NCI-H187 treated with DMSO at 0.1 percent for 48 hours (cell line): ENCODE data around the gene NECAB2.

Experiments used
- DNase-seq: peaks from one replicate; lab custom pipeline; 2025; lab: John Stamatoyannopoulos, UW

NECAB2 gene

DNA sequence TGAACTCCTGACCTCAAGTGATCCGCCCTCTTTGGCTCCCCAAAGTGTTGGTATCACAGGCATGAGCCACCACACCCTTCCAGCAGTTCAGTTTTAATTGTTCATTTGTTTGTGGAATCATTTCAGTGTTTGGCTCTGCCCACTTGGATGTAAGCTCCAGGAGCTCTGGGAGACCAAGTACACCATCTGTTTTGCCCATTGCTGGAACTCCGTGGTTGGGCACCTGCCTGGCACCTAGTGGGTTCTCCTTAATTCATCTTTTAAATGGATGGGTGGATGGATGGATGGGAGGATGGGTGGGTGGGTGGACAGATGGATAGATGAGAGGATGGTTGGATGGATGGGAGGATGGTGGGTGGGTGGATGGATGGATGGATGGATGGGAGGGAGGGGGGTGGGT is 953 bp upstream of the NECAB2 start:
- DNase-seq: no peak

DNA sequence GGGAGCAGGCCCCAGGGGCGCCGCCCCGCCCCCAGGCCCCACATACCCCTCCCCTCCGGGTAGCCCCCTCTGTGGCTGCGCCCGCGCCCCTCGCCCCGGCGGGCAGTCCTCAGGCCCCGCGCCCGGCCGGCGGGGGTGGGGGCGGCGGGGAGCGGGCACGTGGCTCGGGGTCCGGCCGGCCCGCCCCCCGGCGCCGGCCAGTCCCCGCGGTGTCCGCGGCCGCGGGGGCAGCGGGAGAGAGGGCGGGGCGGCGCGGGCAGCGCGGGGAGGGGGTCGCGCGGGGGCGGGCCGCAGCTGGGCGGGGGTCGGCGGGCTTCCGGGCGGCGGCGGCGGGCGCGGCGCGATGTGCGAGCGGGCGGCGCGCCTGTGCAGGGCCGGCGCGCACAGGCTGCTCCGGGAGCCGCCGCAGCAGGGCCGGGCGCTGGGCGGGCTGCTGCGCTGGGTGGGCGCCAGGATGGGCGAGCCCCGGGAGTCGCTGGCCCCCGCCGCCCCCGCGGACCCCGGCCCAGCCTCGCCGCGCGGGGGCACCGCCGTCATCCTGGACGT is 335 bp downstream of the NECAB2 start:
- no peak for DNase-seq

DNA sequence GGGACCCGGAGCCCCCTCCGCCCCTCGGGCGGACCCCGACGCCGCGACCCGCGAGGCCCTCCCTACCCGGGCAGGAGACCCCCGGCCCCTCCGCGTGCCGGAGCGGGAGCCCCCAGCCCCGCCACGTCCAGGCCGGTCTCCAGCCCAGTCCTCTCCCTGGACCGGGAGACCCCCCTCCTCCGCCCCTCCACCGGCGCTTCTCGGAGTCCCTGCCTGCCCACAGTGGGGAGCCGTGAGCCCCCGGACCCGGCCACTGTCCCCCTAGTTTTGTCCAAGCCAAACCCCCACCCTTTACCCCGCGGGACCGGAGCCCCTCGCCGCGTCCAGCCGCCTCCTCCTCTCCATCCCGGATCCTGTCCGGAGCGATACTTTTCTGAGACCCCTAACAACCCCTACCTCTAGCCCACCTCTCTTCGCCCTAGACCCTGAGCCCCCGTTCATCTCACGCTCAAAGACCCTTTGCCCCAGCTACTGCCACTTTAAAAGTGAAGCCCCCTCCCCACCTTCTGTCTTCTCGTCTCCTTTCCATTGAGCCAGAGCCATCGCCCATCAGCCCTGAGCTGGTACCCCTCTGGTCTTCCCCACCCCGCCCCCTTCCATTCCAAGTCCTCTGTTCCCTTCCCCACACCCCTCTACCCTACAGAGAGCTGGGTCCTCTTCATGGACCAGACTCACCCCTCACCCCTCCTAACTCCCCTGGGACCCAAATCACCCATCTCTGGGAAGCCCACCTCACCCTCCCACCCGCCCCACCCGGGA is 1.0 kb downstream of the NECAB2 start:
- DNase-seq: no peak

DNA sequence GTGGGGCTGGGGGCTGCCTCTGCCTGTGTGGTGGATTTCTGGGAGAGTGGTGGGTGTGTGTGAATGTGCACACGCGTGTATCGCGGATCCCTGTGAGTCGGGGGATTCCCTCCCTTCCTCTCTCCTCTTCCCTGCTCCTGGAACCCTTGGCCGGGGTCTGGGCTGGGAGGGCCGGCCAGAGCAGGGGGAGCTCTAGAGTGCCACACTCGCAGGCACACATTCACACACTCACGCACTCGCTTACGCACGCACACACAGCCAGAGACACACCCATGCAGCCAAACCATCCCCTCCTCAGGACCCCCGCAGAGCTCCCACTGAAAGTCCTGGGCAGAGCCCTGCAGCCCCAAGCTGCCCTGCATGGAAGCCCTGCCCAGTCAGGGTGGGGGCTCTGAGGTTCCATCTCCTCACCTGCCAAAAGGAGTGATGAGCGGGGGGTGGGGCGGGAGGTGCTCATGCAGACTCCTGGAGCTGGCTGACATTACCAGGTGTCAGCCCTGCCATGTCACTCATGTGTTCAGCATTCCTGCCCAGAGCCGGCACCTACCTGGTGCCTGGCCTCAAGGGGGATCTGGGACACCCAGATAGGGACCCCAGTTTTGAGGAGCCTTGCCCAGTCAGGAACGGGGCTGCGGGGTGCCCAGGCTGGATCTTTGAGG is 1.9 kb downstream of the NECAB2 start:
- no peak for DNase-seq

DNA sequence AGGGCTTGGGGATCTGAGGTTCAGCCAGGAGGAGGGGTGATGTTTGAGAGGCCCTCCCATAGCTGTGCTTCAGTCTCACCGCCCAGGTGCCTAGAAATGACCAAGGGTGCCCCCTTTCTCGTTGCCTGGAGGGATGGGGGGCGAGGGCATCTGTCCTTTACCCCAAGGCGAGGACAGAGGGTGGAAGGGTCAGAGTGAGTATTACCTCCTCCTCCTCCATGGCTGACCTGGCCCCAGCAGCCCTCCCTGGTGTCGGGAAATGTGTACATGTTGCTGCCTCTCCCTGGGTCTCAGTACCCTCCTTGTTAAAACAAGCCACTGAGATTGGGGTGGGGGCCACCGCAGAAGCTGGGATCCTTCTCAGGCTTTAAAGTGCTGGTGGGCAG is 2.4 kb downstream of the NECAB2 start:
- no peak for DNase-seq

DNA sequence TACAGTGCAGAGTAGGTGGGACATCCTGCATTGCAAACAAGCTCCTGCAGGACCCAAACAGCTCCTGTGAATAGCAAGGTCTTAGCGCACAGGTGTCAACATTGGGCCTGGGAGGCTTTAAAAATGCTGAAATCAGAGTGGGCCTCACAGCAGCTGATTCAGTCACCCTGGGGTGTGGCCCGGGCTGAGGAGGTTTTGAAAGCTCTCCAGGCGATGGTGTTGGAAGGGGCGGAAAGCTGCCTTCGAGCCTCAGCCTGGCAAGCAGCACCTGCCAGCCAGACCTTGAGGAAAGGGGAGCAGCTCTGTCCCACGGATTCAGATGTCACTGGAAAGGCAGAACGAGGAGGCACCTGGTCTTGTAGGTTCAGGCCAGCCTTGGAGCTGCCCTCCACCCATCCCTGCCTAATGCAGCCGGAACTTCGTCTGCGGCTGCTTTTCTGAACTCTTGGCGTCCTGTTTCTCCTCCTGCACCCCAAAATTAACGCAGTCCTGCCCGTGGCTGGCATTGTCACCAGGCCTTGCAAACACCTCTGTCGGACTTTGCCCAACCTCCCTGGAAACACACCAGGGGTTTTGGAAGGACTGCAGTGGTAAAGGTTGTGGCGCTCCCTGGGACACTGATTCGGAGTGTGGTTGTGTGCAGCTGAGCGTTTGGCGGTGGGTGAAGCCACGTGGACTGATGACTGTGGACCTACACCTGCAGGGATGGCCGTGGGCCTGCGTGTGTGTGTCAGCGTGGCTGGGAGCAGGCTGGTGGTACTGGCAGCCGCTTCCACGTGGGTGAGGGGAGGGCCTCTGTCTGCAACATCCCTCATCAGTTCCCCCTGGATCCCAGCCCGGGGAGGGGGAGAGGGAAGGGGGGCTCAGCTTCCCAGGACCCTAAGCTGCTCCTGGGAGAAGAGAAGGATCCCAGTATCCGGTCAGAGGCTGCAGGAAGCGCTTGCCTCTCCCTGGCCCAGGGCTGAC is 3.4 kb downstream of the NECAB2 start:
- DNase-seq: no peak

DNA sequence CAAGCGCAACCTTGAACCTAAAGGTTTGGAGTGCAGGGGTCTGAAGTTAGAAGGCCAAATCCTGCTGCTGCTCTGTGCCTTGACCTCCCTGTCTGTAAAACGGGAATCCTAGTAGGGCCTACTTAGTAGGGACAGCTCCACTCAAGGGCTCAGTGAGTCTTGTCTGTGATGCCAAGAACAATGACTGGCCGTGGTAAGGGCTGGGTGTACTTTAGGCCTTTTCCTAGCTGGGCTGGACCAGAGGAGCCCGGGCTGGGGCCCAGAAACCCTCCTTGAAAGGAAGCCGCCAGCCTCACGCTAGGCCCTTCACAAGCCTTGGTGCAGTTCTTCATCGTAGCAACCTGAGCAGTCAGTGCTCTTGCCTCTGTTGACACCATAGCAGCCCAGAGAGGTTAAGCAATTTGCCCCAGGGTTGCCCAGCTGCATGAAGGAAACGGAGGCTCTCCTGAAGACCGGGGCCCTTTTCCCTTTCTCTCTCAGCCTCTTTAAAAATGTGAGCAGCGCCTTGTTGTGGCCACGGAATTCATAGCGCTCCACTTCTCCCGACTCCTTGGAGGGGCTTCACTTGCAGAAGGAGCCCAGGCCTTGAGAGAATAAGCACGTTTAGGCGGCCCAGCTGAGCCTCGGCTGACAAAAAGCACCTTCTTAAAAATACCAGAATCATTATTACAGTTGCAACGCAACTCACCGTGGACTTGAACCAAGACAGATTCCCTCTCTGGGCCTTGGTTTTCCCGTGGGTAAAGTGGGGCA is 4.4 kb downstream of the NECAB2 start:
- DNase-seq: no peak

DNA sequence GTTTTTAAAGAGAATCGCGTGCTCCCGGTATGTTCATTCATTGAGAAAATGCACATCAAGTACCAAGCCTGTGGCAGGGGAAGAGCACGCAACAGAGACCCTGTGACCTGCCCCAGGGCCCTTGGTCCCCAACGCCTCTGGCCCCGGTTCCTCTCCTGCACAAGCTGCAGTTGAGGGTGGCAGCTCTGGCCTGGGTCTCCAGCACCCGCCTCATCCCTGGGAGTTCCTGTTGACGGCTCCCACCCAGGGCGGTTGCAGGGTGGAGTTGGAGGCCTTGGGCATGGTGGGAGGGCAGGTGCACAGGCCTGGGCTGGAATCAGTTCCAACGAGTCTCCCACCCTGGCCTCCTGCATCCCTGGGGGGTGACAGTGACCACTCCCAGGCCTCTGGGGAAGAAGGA is 5.0 kb downstream of the NECAB2 start:
- DNase-seq: no peak

DNA sequence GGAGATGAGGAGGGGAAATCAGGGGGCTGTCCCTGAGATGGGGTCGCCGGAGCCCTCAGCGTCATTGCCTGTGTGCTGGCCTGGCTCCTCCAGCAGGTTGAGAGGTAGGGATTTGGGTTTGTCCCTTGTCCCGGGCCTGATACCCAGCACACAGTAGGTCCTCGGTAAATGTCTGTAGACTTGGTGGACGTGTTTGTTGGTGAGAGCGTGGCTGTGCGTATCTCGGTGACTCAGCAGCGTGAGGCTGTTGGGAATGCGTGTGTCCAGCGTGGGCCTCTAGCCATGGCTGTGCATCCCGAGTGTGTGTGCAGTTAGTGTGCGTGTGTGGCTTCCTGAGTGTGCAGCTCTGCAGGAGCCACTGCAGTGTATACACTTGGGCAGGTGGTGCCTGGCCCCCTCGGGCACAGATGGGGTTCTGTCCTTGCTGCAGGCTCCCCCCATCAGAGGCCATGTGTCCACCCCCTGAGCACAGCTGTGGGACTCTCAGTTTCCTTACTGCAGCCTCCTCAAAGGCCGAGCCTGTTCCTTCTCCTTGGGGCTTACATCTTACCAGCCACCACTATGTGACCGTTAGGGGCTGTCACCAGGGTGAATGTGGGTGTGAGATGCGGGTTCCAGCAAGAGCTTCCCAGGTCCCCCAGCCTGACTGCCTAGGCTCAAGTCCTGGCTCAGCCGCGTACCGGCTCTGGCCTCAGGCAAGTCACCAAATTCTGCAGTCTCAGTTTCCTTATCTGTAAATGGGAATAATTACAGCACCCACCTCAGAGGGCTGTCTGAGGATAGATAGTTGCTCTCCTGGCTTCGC is 5.7 kb downstream of the NECAB2 start:
- DNase-seq: no peak

DNA sequence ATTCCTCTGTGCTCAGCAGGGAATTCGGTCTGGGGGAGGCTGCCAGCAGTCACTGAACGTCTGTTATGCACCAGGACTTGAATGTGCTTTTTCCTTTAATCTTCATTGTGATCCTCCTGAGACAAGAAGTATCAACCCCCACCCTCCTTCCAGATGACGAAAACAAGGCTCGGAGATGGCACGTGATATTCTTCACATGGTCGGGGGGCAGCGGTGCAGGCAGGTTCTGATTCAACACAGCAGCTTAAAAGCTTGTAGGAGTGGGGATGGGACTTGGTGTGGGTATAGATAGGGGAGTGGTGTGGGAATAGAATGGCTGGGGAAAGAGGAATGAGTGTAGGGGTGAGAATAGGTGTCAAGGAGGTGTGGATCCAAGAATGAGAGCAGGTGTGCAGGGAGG is 6.4 kb downstream of the NECAB2 start:
- DNase-seq: no peak

GRCh38 chr16:83975590-83976260 is 7.7 kb downstream of the NECAB2 start:
- DNase-seq: no peak

GRCh38 chr16:83977056-83977815 is 9.2 kb downstream of the NECAB2 start:
- no peak for DNase-seq

- no peak for DNase-seq
Measured at GRCh38 chr16:83978401-83978904, 10.4 kb downstream of the NECAB2 start.

DNA sequence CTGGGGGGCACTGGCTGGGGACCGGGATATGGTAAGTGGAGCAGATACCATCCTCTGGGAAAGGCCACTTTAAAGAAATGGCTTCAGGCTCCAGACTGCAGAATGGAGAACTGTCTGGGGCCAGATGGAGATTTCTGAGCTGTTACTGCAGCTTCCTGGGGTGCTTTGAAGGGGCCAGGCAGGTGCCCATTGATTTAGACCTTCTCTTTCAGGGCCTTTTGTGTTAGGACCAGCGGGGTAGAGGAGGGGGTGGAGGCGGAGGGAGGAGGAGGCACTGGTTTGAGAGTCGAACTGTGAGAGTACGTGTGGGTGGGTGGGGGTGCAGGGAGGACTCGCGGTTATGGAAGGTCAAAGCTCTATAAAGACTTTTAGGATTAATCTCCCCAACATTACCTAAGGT is 11.4 kb downstream of the NECAB2 start:
- no peak for DNase-seq

DNA sequence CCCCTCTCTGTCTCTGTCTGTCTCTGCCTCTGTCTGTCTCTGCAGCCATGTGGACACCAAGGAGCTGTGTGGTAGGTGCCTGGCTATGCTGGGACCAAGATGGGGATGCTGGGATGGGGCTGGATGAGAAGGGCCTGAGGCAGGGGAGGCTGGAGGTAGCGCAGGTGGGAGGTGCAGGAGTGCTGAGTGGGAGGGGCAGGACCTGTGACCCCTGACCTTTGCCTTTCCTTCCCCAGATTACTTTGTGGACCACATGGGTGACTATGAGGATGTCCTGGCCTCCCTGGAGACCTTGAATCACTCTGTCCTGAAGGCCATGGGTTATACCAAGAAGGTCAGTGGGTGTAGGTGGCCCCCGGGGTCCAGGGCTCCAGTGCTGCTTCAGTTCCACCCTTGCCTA is 12.8 kb downstream of the NECAB2 start:
- DNase-seq: no peak

DNA sequence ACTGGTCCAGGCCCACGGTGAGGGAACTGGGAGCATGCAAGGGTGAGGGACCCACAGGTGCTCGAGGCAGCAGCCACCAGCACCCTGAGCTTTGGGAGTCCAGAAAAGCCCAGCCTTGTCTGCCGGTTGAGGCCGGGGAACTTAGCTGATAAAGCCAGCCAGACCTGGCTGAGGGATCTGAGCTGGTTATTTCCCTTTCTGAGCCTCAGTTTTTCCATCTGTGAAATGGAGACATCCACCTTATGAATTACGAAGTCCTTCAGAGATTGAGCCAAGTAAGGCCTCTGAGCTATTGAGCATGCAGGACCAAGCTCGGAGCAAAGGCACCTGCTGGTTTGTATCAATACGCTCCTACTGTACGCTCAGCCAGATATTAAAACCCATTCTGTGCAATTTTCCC is 13.8 kb downstream of the NECAB2 start:
- DNase-seq: no peak

DNA sequence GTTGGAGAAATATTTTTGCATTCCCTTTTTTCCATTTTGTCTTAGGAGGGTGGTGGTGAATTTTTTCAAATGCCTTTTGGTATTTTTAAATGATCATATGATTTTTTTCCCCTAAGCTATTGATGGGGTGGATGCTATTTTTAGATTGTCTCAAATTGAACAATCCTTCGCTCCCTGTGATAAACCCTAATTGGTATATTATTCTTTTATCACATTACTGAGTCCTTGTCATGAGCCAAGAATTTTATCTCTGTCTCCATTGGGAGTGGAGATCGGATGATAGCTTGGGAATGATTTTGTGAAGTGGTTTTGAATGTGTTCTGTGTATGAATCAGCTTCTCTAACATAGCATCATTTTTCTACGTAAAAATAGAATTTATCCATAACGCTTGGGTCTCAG is 15.4 kb downstream of the NECAB2 start:
- no peak for DNase-seq

- DNase-seq: no peak
Measured at GRCh38 chr16:83989300-83989699, 21.3 kb downstream of the NECAB2 start.

DNA sequence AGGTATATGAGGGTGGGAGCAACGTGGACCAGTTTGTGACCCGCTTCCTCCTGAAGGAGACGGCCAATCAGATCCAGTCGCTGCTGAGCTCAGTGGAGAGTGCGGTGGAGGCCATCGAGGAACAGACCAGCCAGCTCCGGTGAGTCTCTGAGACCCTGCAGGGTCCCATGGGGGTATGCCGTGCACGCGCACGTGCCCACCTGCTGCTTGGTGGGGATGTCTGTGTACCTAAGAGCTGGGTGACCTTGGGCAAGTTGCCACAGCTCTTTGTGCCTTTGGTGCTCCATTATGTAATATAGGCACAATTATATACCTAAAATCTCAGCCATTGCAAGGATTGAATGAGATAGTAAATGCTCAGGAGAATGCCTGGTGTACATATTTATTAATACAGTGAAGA is 22.4 kb downstream of the NECAB2 start:
- DNase-seq: no peak
